GM12878 (cell line): ENCODE results near the gene GLB1L.

Experiments
- CTCF ChIP-seq, 3 experiments: IDR thresholded peaks in 2 of 3; conservative IDR thresholded peaks in 1 of 3; 2 replicates each; pipeline ENCODE4 v1.5.1; 2011; ENCODE audit warnings: low read depth in 3 of 3, low read length in 3 of 3, mild to moderate bottlenecking in 3 of 3, control low read depth in 2 of 3, moderate library complexity in 2 of 3, inconsistent platforms in 1 of 3, mixed read lengths in 1 of 3; ENCODE audit not compliant: control insufficient read depth in 2 of 3, insufficient read depth in 1 of 3; ENCODE audit errors: extremely low read depth in 1 of 3
- E4F1 ChIP-seq: fragments of 450-650 bp; IDR thresholded peaks from 2 replicates; pipeline ENCODE4 v1.6.1; 2018; ENCODE audit warnings: borderline replicate concordance, mild to moderate bottlenecking; ENCODE audit not compliant: partially characterized antibody
- HDAC2 ChIP-seq: fragments of 200-600 bp; sonication (generic); IDR thresholded peaks from 2 replicates; pipeline ENCODE4 v1.6.1; 2017
- NFIC ChIP-seq: IDR thresholded peaks from 2 replicates; pipeline ENCODE4 v1.6.1; 2012; ENCODE audit warnings: low read depth, mild to moderate bottlenecking, inconsistent platforms, low read length, moderate library complexity
- NR2C2 ChIP-seq: IDR thresholded peaks from 2 replicates; pipeline ENCODE4 v1.6.1; 2011; ENCODE audit warnings: borderline replicate concordance, low read depth; ENCODE audit not compliant: control insufficient read depth, insufficient read length
- SP1 ChIP-seq: IDR thresholded peaks from one replicate; pipeline ENCODE4 v1.6.1; 2011; ENCODE audit warnings: low read depth, low read length

GRCh38 chr2:219277703-219278654, 32.7 kb upstream of the GLB1L start:
- peak; percentile 95 to 99 (median 98) for TF ChIP-seq CTCF (IDR thresholded peaks at IDR 0.05 in 2 of 3, conservative IDR thresholded peaks at IDR 0.05 in 1 of 3; ENCODE audit: control insufficient read depth in 2 of 3, extremely low read depth in 1 of 3, insufficient read depth in 1 of 3, low read depth in 3 of 3, low read length in 3 of 3)
- TF ChIP-seq HDAC2 = no peak
- no peak for TF ChIP-seq SP1
- TF ChIP-seq NFIC = no peak
- no peak for TF ChIP-seq E4F1
- TF ChIP-seq NR2C2 = no peak
